NCI-H460 (cell line): ENCODE measurements around the gene PIP5K1C. TPM values are rescaled to one million over a fixed set of nuclear protein-coding genes. Genes with fewer than 3 reads are reported as not detected.
"Not testable (repeated sequence)": the region's sequence is repeated elsewhere in the genome, so short reads cannot be mapped to it uniquely, and the experiment has no call there.

Experiments
- DNase-seq: peaks from one replicate; pipeline ENCODE4 v3.0.0-alpha.2; 2016; ENCODE audit warnings: low read depth; ENCODE audit errors: extremely low read depth
- total RNA-seq: library from RNA; depleted of rRNA; stranded (reverse); fragments of >200 nt; shearing (Covaris generic); gene quantifications from 2 replicates; pipeline ENCODE4 v1.2.3, GENCODE V29; 2014

Gene PIP5K1C
- total RNA-seq, 1 experiment from 2014 or later, result 6.2 TPM

DNA sequence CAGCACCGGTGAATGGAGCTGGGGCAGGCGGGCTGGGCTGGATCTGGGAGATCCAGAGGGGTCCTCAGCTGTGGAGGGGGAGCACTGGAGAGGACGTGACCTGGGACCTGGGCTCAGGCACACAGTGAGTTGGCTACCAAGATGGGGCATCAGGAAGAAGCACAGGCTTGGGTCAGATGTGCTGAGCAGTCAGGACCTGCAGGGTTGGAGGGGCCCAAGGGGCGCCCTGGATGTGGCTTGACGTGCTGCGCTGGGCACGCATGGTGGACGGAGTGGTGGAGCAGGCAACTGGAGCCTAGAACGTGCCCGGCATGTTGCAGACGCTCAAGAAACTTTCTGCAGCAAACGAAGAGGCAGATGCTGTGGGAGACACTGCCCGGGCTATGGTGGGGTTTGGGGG, 20.7 kb downstream of the PIP5K1C start:
- DNase-seq, result no peak

DNA sequence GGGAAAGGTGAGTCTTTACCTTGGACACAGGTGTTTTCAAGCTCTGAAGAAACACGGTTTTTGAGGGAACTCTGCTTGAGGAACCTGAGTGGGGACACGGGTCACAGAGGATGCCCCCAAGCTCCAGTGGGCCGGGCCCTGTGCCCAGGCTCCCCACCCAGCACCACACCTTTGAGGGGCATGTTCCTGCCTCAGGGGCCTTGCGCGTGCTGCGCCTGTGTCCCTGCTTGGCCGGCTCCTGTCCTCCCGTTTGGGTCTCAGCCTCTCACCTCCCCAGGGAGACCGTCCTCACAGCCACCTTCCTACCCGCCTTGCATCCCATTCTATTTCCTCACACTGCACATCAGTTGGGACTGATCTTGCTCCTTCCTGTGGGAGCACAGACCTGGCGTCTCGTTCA, 21.1 kb downstream of the PIP5K1C start:
- no peak for DNase-seq

DNA sequence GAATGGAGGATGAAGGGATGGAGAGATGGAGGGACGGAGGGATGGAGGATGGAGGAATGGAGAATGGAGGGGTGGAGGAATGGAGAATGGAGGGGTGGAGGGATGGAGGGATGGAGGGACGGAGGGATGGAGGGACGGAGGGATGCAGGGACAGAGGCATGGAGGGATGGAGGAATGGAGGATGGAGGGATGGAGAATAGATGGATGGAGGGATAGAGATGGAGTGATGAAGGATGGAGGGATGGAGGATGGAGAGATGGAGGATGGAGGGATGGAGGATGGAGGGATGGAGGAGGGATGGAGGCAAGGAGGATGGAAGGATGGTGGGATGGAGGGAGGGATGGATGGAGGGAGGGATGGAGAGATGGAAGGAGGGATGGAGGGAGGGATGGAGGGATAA, 22.1 kb downstream of the PIP5K1C start:
- DNase-seq, result no peak

DNA sequence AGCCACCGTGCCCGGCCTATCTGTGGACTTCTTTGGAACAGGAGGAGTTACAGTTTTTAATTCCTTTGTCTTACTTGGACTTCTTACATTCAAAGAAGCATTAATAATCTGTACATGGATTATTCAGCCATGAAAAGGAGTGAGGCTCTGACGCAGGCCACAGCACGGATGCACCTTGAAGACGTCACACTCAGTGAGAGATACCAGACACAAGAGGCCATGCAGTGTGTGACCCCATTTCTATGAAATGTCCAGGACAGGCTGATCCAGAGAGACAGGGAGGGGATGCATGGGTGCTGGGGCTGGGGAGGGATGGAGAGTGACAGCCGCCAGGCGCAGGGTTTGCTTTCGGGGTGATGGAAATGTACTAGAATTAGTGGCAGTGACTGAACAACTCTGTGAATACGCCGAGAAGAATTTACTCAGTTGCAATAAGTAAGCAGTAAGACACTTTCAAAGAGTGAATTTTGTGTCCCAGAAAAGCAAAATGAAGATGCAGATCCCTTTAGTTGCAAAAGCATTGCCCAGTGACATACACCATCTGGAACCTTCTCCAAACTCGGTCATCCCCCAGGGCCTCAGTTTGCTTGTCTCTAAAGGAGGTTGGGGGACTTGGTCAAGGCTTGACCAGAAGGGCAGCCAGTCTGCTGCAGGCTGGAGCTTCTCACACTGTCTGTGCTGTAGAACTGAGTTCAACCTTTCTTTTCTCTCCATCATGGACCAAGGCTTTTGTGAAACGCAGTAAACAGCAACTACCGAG, 25.3 kb downstream of the PIP5K1C start:
- DNase-seq, result no peak

DNA sequence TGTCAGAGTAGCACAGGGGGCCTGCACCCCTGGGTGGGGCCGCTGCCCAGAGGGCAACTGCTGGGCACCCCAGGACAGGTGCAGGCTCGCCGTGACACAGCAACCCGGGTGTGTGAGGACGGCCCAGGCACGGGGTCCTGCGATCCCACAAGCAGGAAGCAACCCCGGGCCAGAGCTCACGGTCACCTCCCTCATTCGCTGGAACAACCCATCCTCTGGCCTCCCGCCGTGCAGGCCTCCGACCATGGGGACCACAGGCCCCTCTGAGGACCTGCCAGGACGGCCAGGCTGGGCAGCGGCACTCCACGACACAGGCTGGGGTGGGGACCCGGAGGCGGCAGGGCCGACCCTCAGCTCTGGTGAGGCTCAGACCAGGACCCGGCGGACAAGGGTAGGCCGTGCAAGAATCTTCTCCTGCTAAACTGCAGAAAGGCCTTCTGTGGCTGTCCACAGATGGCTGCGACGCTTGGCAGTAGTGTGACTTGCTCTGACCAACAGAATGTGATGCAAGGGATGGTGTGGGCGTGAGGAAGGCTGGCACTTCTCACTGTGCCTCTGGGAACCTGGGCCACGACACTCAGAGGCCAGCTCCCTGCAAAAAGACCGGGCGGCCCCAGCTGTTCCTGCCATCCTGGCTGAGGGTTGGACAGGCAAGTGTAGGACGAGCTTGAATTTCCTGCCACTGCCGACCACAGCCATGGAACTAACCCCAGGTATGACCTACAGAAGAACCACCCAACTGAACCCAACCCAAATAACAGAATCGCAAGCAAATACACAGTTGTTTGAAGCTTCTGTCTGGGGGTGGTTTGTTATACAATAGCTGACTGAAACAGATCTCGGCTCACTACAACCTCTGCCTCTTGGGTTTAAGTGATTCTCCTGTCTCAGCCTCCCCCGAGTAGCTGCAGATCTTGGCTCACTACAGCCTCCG, 26.5 kb downstream of the PIP5K1C start:
- no peak for DNase-seq

DNA sequence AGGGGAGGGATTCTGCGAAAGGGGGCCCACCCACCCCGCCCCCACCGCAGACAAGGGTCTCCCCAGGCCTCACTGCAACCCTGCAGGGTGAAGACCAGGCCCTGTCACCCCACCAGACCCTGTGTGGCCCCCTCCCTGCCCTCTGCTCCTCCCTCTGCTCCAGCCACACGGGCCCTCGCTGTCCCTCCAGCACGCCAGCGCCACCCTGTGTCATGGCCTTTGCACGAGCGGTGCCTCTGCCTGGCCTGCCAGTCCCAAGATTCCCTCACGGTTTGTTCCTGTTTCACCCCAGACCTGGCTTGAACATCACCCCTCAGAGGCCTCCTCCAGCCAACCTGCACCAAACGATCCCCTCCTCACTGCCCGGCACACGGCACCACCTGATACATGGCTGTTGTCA, 27.3 kb downstream of the PIP5K1C start:
- DNase-seq, result no peak

DNA sequence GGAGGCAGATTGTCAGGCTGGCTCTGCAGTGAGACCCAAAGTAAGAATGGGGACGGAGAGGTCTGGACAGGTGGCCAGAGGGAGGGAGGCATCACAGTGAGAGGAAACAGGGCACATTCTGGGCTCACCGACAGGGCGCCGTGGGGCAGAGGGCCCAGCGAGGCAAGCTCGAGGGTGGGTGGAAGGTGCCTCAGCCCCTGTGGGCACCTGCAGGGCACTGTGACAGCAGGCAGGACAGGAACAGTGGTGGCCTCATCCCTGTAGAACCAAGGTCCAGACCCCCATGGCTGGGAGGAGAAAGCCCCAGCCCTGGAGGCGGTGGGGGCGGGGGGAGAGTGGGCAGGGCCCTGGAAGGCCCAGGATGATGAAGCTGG, 27.7 kb downstream of the PIP5K1C start:
- no peak for DNase-seq

DNA sequence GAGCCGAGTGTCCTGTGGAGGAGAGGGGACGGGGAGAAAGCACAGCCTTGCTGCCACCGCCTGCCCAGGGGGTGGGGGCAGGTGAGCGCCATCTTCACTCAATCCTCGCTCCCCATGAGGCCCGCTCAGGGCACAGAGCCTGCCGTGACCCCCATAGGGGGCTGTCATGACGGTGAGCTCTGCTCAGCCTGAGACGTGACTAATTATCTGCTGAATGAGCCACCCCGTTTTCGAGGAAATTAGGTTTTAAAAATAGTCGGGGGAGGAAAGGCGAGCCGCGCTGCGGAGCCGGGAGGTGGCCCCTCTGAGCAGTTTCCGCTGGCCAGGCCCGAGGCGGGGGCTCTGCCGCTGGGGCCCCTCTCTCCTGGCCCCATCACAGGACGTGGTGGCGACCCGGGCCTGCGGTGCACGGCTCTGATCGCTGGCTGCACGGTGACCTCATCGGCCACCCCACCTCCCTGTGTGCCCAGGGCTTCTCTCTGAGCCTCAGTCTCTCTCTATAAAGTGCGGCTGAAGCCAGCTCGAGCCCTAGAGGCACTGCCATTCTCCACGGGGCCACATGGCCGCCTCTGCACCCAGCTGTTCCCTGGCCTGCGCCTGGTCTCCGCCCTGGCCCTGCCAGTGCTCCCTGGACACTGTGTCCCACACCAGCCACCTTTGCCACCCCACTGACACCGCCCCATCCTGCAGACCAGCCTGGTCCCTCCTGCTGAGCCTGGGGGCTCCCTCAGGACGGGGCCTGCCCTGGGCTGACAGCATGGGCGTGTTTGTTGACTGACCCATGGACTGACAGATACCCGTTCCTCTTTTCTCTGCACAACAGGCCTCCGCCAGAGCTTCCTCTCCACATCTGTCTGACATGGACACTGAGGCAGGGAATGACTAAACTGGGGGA, 28.3 kb downstream of the PIP5K1C start:
- no peak for DNase-seq

DNA sequence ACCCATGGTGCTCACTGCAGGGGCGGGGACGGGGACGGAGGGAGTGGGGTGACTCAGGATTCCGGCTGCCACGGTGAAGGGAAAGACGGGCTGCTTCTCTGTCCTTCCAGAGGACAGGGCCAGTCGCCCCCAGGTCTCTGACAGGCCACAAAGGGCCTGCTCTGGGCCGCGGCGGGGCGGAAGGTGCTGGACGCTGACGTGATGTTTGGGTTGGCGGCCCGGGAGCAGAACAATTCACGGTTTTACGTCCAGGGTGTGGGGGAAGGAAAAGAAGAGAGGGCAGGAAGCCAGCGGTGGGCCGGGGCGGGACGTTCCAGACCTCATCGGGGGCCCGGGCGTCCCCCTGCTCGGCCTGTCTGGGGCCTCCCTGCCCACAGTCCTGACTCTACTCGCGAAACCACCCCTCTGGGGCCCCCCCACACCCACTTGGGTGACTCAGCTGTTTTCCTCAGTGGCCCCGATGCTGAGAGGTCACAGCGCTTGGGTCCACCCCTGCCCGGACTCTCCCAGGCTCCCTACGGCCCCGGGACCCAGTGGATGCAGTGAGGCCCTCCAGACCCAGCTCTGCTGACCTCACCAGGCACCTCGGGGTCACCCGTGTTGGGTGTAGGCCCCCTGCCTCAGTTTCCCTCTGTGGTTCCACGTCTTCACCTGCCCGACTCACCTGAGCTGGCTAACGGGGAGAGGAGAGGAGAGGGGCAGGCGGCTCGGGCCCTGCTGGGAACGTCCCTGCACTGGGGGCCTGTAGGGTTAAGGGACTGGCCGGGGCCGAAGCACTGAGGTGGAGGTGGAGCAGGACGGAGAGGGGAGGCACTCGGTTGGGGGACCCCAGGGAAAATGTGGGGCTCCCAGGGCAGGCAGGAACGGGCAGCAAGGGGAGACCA, 29.2 kb downstream of the PIP5K1C start:
- DNase-seq, result peak; percentile 54

DNA sequence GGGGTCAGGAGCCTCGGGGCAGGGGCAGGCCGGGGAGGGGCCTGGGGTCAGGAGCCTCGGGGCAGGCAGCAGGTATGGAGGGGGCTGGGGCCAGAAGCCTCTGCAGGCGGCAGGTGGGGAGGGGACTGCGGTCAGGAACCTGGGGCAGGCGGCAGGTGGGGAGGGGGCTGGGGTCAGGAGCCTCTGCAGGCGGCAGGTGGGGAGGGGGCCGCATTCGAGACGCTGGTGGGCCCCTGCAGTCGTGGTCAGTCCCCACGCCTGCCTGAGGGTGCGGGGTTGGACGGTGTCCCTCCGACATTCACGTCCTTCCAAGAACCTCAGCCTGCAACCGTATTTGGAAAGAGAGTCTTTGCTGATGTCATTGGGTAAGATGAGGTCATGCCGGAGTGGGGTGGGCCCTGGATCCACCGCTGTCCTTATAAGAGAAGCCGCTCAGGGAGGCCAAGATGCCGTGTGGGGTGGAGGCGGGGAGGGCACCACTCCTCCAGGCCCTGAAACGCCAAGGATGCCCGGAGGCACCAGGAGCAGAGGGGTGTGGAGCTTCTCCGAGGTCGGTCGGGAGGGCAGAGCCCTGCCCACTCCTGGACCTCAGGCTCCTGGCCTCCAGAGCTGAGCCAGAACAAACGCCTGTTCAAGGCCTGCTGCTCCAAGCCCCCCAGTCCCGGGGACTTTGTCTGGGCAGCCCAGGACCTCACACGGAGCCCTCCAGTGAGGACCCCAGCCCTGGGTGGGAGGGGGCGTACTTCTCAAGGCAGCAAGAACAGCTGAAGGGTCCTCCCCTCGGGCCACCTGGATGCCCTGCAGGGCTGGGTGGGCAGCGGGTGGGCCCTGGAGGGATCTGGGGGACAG, 30.1 kb downstream of the PIP5K1C start:
- peak; percentile 86 for DNase-seq

DNA sequence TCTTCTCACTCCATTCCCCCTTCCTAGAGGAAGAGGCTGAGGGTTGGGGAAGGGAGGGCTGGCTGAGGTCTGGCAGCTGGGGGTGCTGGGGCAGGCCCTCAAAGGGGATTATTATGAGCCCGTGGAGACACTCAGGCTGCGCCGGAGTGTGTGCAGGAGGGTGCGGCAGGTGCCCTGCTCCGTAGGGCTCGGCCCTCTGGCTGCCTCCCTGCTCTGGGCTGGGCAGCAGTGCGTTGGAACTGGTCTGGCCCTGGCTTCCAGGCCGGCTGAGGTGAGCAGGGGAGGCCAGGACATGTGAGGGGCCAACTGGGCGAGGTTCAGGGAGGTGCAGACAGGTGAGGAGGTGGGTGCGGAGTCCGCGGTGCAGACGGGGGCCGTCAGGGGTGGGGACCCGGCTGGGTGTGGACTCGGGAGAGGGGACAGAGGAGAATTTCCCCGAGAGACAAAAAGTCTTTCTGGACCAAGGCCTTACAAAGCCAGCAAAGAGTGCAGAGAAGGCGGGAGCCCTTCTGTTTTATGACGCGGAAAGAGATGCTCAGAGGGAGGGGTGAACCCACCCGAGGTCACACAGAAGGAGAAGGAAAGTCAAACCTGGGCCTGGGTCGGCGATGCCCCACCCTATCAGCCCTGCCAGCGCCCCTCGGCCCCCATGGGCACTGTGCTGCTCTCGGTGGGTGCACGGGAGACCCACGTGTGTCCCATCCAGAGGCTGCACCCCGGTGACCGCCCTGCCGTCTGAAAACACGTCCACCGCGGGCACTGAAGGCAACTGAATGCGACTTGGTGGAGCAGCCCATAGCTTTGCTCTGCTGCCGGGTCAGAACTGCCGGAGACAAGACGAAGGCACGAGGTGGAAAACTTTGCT, 31.0 kb downstream of the PIP5K1C start:
- no peak for DNase-seq

DNA sequence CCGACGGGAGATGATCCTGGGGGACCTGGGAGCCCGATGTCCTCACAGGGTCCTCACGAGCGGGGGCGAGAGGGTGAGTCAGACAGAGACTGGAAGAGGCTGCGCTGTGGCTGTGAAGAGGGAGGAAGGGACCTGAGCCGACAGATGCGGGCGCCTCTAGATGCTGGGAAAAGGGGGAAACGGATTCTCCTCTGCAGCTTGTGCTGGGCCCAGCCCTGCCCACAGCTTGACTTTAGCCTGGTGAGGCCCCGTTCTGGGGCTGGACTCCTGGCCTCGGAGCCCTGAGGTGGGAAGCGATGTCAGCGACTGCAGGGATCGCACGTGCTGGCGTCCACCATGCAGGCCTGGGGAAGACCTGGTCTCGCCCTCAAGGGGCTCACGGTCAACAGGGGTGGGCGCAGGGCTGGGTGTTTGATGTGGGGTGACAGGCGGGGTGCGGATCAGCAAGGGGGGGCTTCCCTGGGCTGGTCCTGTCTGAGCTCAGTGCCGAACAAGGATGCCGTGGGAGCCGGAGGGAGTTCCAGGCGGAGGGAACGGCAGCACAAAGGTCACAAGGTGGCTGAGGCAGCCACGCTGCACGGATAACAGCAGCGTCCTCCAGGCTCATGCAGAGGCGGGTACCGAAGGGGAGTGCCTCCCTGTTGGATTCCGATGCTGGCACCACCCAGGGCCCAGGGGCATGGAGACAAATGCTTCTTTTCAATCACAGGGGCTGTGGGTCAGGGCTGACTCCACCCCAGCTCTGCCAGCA, 31.8 kb downstream of the PIP5K1C start:
- DNase-seq, result no peak

DNA sequence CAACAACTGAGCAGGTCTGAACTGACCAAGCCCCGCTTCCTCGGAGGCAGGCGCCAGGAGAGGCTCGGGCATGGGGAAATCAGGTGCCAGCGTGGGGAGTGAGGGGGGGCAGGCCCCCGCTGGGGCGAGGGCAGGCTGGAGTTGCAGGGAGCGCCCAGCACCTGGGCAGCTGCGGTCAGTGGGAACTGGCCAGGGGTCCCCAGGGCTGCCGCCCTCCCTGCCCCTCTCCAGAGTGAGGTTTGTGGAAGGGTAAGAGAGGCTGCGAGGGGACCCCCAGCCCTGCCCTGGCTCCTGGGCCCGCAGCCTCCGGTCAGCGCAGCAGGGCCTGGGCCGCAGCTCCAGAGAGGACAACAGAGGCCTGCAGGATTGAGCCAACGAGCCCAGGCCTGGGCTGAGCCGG, 32.5 kb downstream of the PIP5K1C start:
- DNase-seq, result no peak

DNA sequence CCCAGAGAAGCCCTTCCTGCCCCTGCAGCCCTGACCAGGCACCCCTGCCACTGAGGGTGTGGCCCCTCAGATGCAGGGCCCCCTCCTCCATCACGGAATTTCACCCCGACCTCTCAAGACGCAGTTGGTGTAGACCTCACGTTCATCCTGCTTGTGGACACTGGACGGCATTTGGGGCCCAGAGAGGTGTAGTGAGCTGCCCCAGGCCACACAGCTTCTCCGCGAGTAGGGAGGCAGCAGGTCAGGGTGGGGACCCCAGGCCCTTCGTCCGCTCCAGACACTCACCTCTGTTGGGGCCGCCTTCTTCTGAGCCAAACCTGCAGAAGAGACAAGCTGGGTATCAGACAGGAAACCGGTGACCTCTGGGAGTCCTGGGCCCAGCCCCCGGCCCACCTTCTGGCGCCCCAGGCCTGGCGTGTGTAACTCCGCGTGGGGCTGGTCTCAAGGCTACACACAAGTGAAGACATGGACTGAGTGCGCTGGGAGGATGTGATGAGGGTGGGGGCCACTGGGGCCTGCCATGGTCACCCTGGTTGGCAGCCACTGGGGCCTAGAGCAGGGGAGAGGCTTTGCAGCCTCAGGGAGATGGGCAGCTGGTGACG, 33.1 kb downstream of the PIP5K1C start:
- no peak for DNase-seq

DNA sequence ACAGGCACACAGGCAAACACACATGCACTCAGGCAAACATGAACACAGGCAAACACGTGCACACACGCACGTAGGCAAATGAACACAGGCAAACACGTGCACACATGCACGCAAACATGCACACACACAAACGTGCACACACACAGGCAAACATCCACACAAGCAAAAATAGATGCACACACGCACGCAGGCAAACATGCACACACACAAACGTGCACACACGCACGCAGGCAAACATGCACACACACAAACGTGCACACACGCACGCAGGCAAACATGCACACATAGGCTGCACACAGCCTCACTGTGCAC, 33.8 kb downstream of the PIP5K1C start:
- DNase-seq, result not testable (repeated sequence)

DNA sequence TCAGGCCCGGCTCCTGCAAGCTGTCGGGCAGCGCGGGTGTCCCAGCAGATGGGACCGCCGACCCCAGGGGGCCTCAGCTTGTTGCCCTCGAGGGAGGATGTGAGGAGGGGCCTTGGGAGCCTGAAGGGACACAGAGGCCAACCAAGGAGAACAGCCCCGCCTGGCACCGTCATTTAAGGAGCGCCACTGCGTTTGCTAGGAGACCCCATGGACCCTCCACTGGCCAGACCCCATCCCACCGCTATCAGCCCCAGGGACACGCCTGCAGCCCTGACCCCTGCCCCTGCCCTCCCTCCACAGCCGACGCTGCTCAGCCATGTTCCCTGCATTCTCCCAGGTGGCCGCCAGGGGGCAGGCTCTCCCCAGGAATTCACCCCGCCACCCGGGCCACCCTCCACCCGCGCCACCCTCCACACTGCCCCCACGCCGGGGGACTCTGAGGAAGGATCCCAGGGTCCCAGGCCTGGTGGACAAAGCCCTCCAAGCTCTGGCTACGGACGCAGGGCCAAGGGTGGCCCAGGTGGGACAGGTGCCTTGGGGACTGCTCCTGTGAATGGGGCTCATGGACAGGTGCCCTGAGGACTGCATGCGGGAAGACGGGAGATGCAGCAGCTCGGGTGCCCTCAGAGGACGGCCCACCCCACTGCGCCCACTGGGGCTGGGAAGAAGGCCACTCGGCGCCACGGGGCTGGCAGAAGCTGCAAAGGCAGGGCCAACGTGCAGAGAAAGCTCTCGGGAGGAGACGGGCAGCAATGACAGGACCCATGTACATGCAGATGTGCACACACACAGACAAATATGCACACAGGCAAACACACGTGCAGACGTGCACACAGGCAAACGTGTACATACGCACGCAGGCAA, 34.4 kb downstream of the PIP5K1C start:
- no peak for DNase-seq
